Caco-2 (cell line): ENCODE measurements around the gene IFTAP. TPM values are rescaled to one million over a fixed set of nuclear protein-coding genes. Genes with fewer than 3 reads are reported as not detected.

Experiments
- BruUV-seq: library from RNA; stranded (reverse); fragments of 400-500 nt; replicated peaks from 2 replicates; lab custom pipeline; 2021; lab: Mats Ljungman, UMichigan
- CTCF ChIA-PET: fragments of 300-600 bp; sonication (Branson Sonifier 250); formaldehyde crosslinking; loops from one replicate; lab custom pipeline; 2022; ENCODE audit warnings: antibody characterized with exemption; lab: Charles Lee
- POLR2A ChIA-PET: fragments of 300-600 bp; sonication (Branson Sonifier 250); formaldehyde crosslinking; loops from one replicate; lab custom pipeline; 2022; ENCODE audit warnings: antibody characterized with exemption; lab: Charles Lee
- DNase-seq, 2 experiments: peaks; one replicate each; pipeline versions ENCODE4 v3.0.0 to v3.0.0-alpha.2; 2020 to 2022
- H3K27me3 ChIP-seq: replicated peaks from 2 replicates; pipeline ENCODE4 v1.6.0; 2011; ENCODE audit warnings: low read length; ENCODE audit not compliant: control insufficient read depth, insufficient read depth
- H3K36me3 ChIP-seq: 2 replicates; pipeline ENCODE4 v1.5.1; 2011; ENCODE audit warnings: low read length; ENCODE audit not compliant: control insufficient read depth, insufficient read depth
- H3K4me1 ChIP-seq: fragments of 250-450 bp; sonication (Bioruptor Pico); 2 replicates; pipeline ENCODE4 v1.5.1; 2020; ENCODE audit warnings: mild to moderate bottlenecking
- H3K4me3 ChIP-seq: 2 replicates; pipeline ENCODE4 v1.5.1; 2011; ENCODE audit warnings: low read depth, mild to moderate bottlenecking, control low read depth, low read length
- H3K9me3 ChIP-seq: fragments of 250-450 bp; sonication (Bioruptor Pico); 2 replicates; pipeline ENCODE4 v1.5.1; 2020; ENCODE audit warnings: mild to moderate bottlenecking, moderate library complexity
- H3K27ac Mint-ChIP-seq: one replicate; pipeline ENCODE4 v1.8.0; 2022; ENCODE audit warnings: mixed read lengths; ENCODE audit not compliant: unreplicated experiment
- H3K27me3 Mint-ChIP-seq: one replicate; pipeline ENCODE4 v1.8.0; 2022; ENCODE audit warnings: mixed read lengths; ENCODE audit not compliant: insufficient read depth, unreplicated experiment
- H3K36me3 Mint-ChIP-seq: one replicate; pipeline ENCODE4 v1.8.0; 2022; ENCODE audit warnings: mild to moderate bottlenecking, mixed read lengths; ENCODE audit not compliant: insufficient read depth, unreplicated experiment
- H3K4me1 Mint-ChIP-seq: one replicate; pipeline ENCODE4 v1.8.0; 2022; ENCODE audit warnings: low read depth, mixed read lengths; ENCODE audit not compliant: unreplicated experiment
- H3K4me3 Mint-ChIP-seq: one replicate; pipeline ENCODE4 v1.8.0; 2022; ENCODE audit warnings: mild to moderate bottlenecking, moderate library complexity, mixed read lengths; ENCODE audit not compliant: unreplicated experiment
- H3K9me3 Mint-ChIP-seq: one replicate; pipeline ENCODE4 v1.8.0; 2022; ENCODE audit warnings: mixed read lengths; ENCODE audit not compliant: unreplicated experiment
- CTCF ChIP-seq, 2 experiments: fragments of 200-600 bp in 1 of 2; IDR thresholded peaks; 1 replicate in 1 of 2; 2 replicates in 1 of 2; pipeline versions ENCODE4 v1.5.1 to v1.8.0; 2011 to 2022; ENCODE audit warnings: antibody characterized with exemption in 1 of 2, control low read depth in 1 of 2, inconsistent platforms in 1 of 2, low read depth in 1 of 2, low read length in 1 of 2, mild to moderate bottlenecking in 1 of 2, moderate library complexity in 1 of 2; ENCODE audit not compliant: insufficient read depth in 1 of 2, severe bottlenecking in 1 of 2, unreplicated experiment in 1 of 2
- intact Hi-C: fragments of 100-400 bp; cut with micrococcal nuclease; formaldehyde crosslinking; loops from one replicate; pipeline ENCODE4 v1.10.0; 2022; ENCODE audit not compliant: unreplicated experiment
- total RNA-seq: library from RNA; stranded (reverse); gene quantifications from 2 replicates; pipeline ENCODE4 v1.2.3, GENCODE V29; 2022

IFTAP gene
- total RNA-seq, 1 experiment from 2014 or later = 10.4 TPM

- Mint-ChIP-seq H3K27me3 (peaks cover 6% of the 10 kb centered on the region), H3K4me3 (no peak overlapping the region), H3K27ac (no peak overlapping the region), H3K9me3 (no peaks in the 10 kb centered on the region), H3K4me1 (no peaks in the 10 kb centered on the region), H3K36me3 (no peaks in the 10 kb centered on the region)
- Histone ChIP-seq H3K4me3 (no peak overlapping the region), H3K27me3 (no peaks in the 10 kb centered on the region), H3K36me3 (no peaks in the 10 kb centered on the region), H3K4me1 (no peaks in the 10 kb centered on the region), H3K9me3 (no peaks in the 10 kb centered on the region)
- DNase-seq = no peak
- ChIA-PET CTCF (no interaction called here), POLR2A (no interaction called here)
- intact Hi-C loops = no loop called here
- BruUV-seq = no TSS peak
- no peak for TF ChIP-seq CTCF (IDR thresholded peaks at IDR 0.05; ENCODE audit: insufficient read depth in 1 of 2, low read depth in 1 of 2, low read length in 1 of 2, severe bottlenecking in 1 of 2, unreplicated experiment in 1 of 2)
These were observed 33.2 kb downstream of the IFTAP start for GRCh38 chr11:36627471-36627870.

DNA sequence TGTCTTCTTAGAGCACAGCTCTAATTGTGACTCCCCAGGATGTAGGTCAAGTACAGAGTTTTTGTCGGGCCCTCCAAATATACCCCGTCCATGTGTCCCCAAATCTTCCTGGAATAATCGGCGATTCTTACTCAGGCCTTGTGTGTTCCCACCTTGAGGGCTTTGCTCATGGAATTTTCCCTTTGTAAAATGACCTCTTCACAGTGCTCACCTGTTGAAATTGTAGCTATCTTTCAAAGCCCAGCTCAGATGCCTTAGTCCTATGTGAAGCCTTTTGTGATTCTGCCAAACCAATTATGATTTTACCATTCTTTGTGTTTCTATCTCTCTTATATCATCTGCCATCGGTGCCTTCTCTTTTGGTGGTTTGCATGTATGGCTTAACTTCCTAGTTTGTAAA lies 33.8 kb downstream of the IFTAP start:
- intact Hi-C loops = no loop called here
- no peaks in the 10 kb centered on the region for H3K4me1 Mint-ChIP-seq
- H3K36me3 Mint-ChIP-seq = no peaks in the 10 kb centered on the region
- peaks cover 6% of the 10 kb centered on the region for H3K27me3 Mint-ChIP-seq
- no peaks in the 10 kb centered on the region for H3K36me3 ChIP-seq
- ChIA-PET CTCF (no interaction called here), POLR2A (no interaction called here)
- no peak for DNase-seq
- no peaks in the 10 kb centered on the region for H3K4me1 ChIP-seq
- no peaks in the 10 kb centered on the region for H3K9me3 Mint-ChIP-seq
- no peak overlapping the region for H3K4me3 ChIP-seq
- H3K27ac Mint-ChIP-seq = no peak overlapping the region
- no peaks in the 10 kb centered on the region for H3K9me3 ChIP-seq
- H3K27me3 ChIP-seq = no peaks in the 10 kb centered on the region
- no TSS peak for BruUV-seq
- no peak overlapping the region for H3K4me3 Mint-ChIP-seq
- TF ChIP-seq CTCF (IDR thresholded peaks at IDR 0.05; ENCODE audit: insufficient read depth in 1 of 2, low read depth in 1 of 2, low read length in 1 of 2, severe bottlenecking in 1 of 2, unreplicated experiment in 1 of 2) = no peak

DNA sequence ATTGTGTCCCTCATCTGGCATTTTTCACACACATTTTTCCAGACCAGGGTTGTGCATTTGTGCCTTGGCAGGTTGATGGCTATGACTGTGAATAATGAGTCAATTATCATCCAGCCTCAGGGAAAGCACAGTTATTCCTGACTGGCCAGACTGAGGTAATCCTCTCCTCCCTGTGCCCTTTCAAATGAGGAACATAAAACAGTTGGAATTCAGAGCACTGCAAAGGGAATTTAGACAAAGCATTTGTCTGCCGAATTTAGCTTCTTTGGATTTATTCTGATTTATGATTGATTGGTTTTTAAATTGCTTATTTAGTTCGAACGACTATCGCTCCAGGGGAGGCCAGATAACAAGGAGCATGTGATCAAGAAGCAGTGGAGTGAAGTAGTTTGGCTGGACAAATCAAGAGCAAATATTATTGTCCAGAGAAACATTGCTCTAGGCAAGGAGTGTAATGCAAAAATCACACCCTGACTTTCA lies 34.5 kb downstream of the IFTAP start:
- Mint-ChIP-seq H3K27ac (no peak overlapping the region), H3K4me3 (no peak overlapping the region), H3K9me3 (no peaks in the 10 kb centered on the region), H3K27me3 (peaks cover 6% of the 10 kb centered on the region), H3K4me1 (no peaks in the 10 kb centered on the region), H3K36me3 (no peaks in the 10 kb centered on the region)
- ChIA-PET CTCF (no interaction called here), POLR2A (no interaction called here)
- DNase-seq = no peak
- no peak overlapping the region for H3K4me3 ChIP-seq
- H3K27me3 ChIP-seq = no peaks in the 10 kb centered on the region
- no TSS peak for BruUV-seq
- H3K9me3 ChIP-seq = no peaks in the 10 kb centered on the region
- TF ChIP-seq CTCF (IDR thresholded peaks at IDR 0.05; ENCODE audit: insufficient read depth in 1 of 2, low read depth in 1 of 2, low read length in 1 of 2, severe bottlenecking in 1 of 2, unreplicated experiment in 1 of 2) = no peak
- H3K4me1 ChIP-seq = no peaks in the 10 kb centered on the region
- intact Hi-C loops = no loop called here
- H3K36me3 ChIP-seq = no peaks in the 10 kb centered on the region
